Measurements from ENCODE around the gene SSTR4.

SSTR4 gene

GRCh38 chr20:23017516-23017915 lies 17.6 kb upstream of the SSTR4 start:
- TF ChIP-seq CTCF (IDR thresholded peaks at IDR 0.05; ENCODE audit: borderline replicate concordance, control extremely low read depth, extremely low read depth, insufficient read depth, missing control alignments) = no peak
- in situ Hi-C loops (cut with MboI; ENCODE audit: low sequenced_read_pairs, unreplicated experiment) = no loop called here
- no peak for DNase-seq (ENCODE audit: low spot score)

- TF ChIP-seq CTCF (IDR thresholded peaks at IDR 0.05; ENCODE audit: borderline replicate concordance, control extremely low read depth, extremely low read depth, insufficient read depth, missing control alignments) = no peak
- in situ Hi-C loops (cut with MboI; ENCODE audit: low sequenced_read_pairs, unreplicated experiment) = no loop called here
- no peak for DNase-seq (ENCODE audit: low spot score)
These were observed 16.7 kb upstream of the SSTR4 start for GRCh38 chr20:23018432-23018831.

- in situ Hi-C loops (cut with MboI; ENCODE audit: low sequenced_read_pairs, unreplicated experiment) = no loop called here
- TF ChIP-seq CTCF (IDR thresholded peaks at IDR 0.05; ENCODE audit: borderline replicate concordance, control extremely low read depth, extremely low read depth, insufficient read depth, missing control alignments) = no peak
- no peak for DNase-seq (ENCODE audit: low spot score)
These were observed 16.2 kb upstream of the SSTR4 start for GRCh38 chr20:23018941-23019340.

GRCh38 chr20:23019403-23019802 lies 15.7 kb upstream of the SSTR4 start:
- in situ Hi-C loops (cut with MboI; ENCODE audit: low sequenced_read_pairs, unreplicated experiment) = no loop called here
- no peak for TF ChIP-seq CTCF (IDR thresholded peaks at IDR 0.05; ENCODE audit: borderline replicate concordance, control extremely low read depth, extremely low read depth, insufficient read depth, missing control alignments)
- DNase-seq (ENCODE audit: low spot score) = no peak

GRCh38 chr20:23020230-23021018 lies 14.7 kb upstream of the SSTR4 start:
- in situ Hi-C loops (cut with MboI; ENCODE audit: low sequenced_read_pairs, unreplicated experiment) = no loop called here
- DNase-seq (ENCODE audit: low spot score) = no peak
- no peak for TF ChIP-seq CTCF (IDR thresholded peaks at IDR 0.05; ENCODE audit: borderline replicate concordance, control extremely low read depth, extremely low read depth, insufficient read depth, missing control alignments)

- in situ Hi-C loops (cut with MboI; ENCODE audit: low sequenced_read_pairs, unreplicated experiment) = no loop called here
- no peak for DNase-seq (ENCODE audit: low spot score)
- TF ChIP-seq CTCF (IDR thresholded peaks at IDR 0.05; ENCODE audit: borderline replicate concordance, control extremely low read depth, extremely low read depth, insufficient read depth, missing control alignments) = peak; percentile 3
These were observed 13.6 kb upstream of the SSTR4 start for GRCh38 chr20:23021541-23021940.
